Mesenchymal stem cell (in vitro differentiated cells and primary cell): Measurements from ENCODE around the gene HORMAD2. TPM values are rescaled to one million over a fixed set of nuclear protein-coding genes. Genes with fewer than 3 reads are reported as not detected.
A peak's percentile ranks its signal among the peaks of the same experiment; 100 is the strongest.

Source experiments
- DNase-seq: peaks from one replicate; pipeline ENCODE4 v3.0.0-alpha.2; 2013
- H2AFZ ChIP-seq: one replicate; pipeline ENCODE4 v1.6.1; 2013; ENCODE audit warnings: low read depth, mild to moderate bottlenecking, control low read depth, inconsistent platforms, low read length, moderate library complexity
- H2AK5ac ChIP-seq: 2 replicates; pipeline ENCODE4 v1.6.1; 2013; ENCODE audit warnings: low read length, moderate library complexity, mild to moderate bottlenecking, inconsistent platforms; ENCODE audit not compliant: severe bottlenecking
- H2BK120ac ChIP-seq: one replicate; pipeline ENCODE4 v1.6.1; 2013; ENCODE audit warnings: low read depth, mild to moderate bottlenecking, inconsistent platforms, low read length, moderate library complexity
- H2BK12ac ChIP-seq, 2 experiments: one replicate each; pipeline ENCODE4 v1.6.1; 2013; ENCODE audit warnings: inconsistent platforms in 2 of 2, low read length in 2 of 2, mild to moderate bottlenecking in 2 of 2, moderate library complexity in 2 of 2, control low read depth in 1 of 2
- H2BK15ac ChIP-seq: one replicate; pipeline ENCODE4 v1.6.1; 2013; ENCODE audit warnings: mild to moderate bottlenecking, low read depth, inconsistent platforms; ENCODE audit not compliant: poor library complexity, severe bottlenecking
- H2BK5ac ChIP-seq: 2 replicates; pipeline ENCODE4 v1.6.1; 2013; ENCODE audit warnings: low read depth, mild to moderate bottlenecking, low read length, control low read depth, inconsistent platforms; ENCODE audit not compliant: poor library complexity, severe bottlenecking
- H3K14ac ChIP-seq, 2 experiments: one replicate each; pipeline ENCODE4 v1.6.1; 2013; ENCODE audit warnings: inconsistent platforms in 2 of 2, low read length in 2 of 2, control low read depth in 1 of 2, mild to moderate bottlenecking in 1 of 2, moderate library complexity in 1 of 2
- H3K18ac ChIP-seq, 2 experiments: one replicate each; pipeline ENCODE4 v1.6.1; 2013; ENCODE audit warnings: inconsistent platforms in 2 of 2, low read length in 2 of 2, control low read depth in 1 of 2, low read depth in 1 of 2, mild to moderate bottlenecking in 1 of 2
- H3K23ac ChIP-seq, 2 experiments: one replicate each; pipeline ENCODE4 v1.6.1; 2013; ENCODE audit warnings: inconsistent platforms in 2 of 2, low read length in 2 of 2, mild to moderate bottlenecking in 2 of 2, moderate library complexity in 2 of 2, control low read depth in 1 of 2
- H3K27ac ChIP-seq: 2 replicates; pipeline ENCODE4 v1.5.1; 2013; ENCODE audit warnings: mild to moderate bottlenecking, moderate library complexity, low read length, control low read depth, inconsistent platforms; ENCODE audit not compliant: poor library complexity, severe bottlenecking
- H3K27me3 ChIP-seq, 2 experiments: 2 replicates each; pipeline versions ENCODE4 v1.6.1 to v1.7.0; 2013; ENCODE audit warnings: low read length in 2 of 2, mild to moderate bottlenecking in 2 of 2, moderate library complexity in 2 of 2, control low read depth in 1 of 2, inconsistent platforms in 1 of 2; ENCODE audit not compliant: control insufficient read depth in 1 of 2, insufficient read depth in 1 of 2
- H3K36me3 ChIP-seq, 2 experiments: 2 replicates each; pipeline versions ENCODE4 v1.6.1 to v1.7.0; 2013; ENCODE audit warnings: low read length in 2 of 2, control low read depth in 1 of 2, inconsistent platforms in 1 of 2, low read depth in 1 of 2, mild to moderate bottlenecking in 1 of 2; ENCODE audit not compliant: insufficient read depth in 2 of 2, control insufficient read depth in 1 of 2
- H3K4ac ChIP-seq, 2 experiments: one replicate each; pipeline ENCODE4 v1.6.1; 2013; ENCODE audit warnings: inconsistent platforms in 2 of 2, low read length in 2 of 2, mild to moderate bottlenecking in 2 of 2, moderate library complexity in 2 of 2, control low read depth in 1 of 2, low read depth in 1 of 2
- H3K4me1 ChIP-seq: 2 replicates; pipeline ENCODE4 v1.6.1; 2013; ENCODE audit warnings: low read depth, low read length, control low read depth; ENCODE audit not compliant: control insufficient read depth, insufficient read depth
- H3K4me2 ChIP-seq: 2 replicates; pipeline ENCODE4 v1.6.1; 2013; ENCODE audit warnings: low read length, mild to moderate bottlenecking, inconsistent platforms; ENCODE audit not compliant: poor library complexity, severe bottlenecking
- H3K4me3 ChIP-seq, 2 experiments: 2 replicates each; pipeline versions ENCODE4 v1.5.1 to v1.7.0; 2013; ENCODE audit warnings: low read length in 2 of 2, mild to moderate bottlenecking in 2 of 2, control low read depth in 1 of 2, low read depth in 1 of 2; ENCODE audit not compliant: insufficient read depth in 1 of 2
- H3K79me1 ChIP-seq: replicated peaks from 2 replicates; pipeline ENCODE4 v1.6.1; 2013; ENCODE audit warnings: mild to moderate bottlenecking, control low read depth, low read length, inconsistent platforms; ENCODE audit not compliant: poor library complexity, severe bottlenecking
- H3K9ac ChIP-seq: 2 replicates; pipeline ENCODE4 v1.7.0; 2013; ENCODE audit warnings: mild to moderate bottlenecking, low read length, moderate library complexity
- H3K9me3 ChIP-seq: 2 replicates; pipeline ENCODE4 v1.7.0; 2013; ENCODE audit warnings: mild to moderate bottlenecking, low read length; ENCODE audit not compliant: control insufficient read depth
- H4K8ac ChIP-seq: one replicate; pipeline ENCODE4 v1.6.1; 2013; ENCODE audit warnings: inconsistent platforms, mild to moderate bottlenecking, low read length, moderate library complexity
- H4K91ac ChIP-seq: one replicate; pipeline ENCODE4 v1.6.1; 2013; ENCODE audit warnings: mild to moderate bottlenecking, low read length, inconsistent platforms
- WGBS: methylation state at CpG from one replicate; pipeline ENCODE4 v1.1.7; 2013; ENCODE audit warnings: mixed read lengths; 5-methylcytosine and 5-hydroxymethylcytosine counted together
- polyA plus RNA-seq, 2 experiments: library from polyadenylated mRNA; stranded (reverse); fragments of 200-250 nt; gene quantifications; one replicate each; pipeline ENCODE4 v1.2.3, GENCODE V29; 2013

HORMAD2 gene
- not detected for polyA plus RNA-seq (2013, experiment 1 of 2)
- polyA plus RNA-seq (2013, experiment 2 of 2), result not detected

GRCh38 chr22:30079952-30080533, at the start of gene HORMAD2:
Gene HORMAD2, plus strand, starts transcription at chr22:30080464. Its CDS starts 13,489 bp downstream, at chr22:30093953.
- no peak within 1 kb of the TSS for H2AK5ac ChIP-seq
- H3K4me1 ChIP-seq, result peaks cover 3% of the 10 kb centered on the region

GRCh38 chr22:30031328-30031727, 48.9 kb upstream of the HORMAD2 start:
- H3K4ac ChIP-seq, result no peak overlapping the region

More at GRCh38 chr22:30079952-30080533, at the start of gene HORMAD2:
- no peaks in the 10 kb centered on the region for H3K9me3 ChIP-seq
- peaks cover 8 to 20% of the 10 kb centered on the region in 2 experiments for H3K27me3 ChIP-seq
- no peak within 1 kb of the TSS for H4K91ac ChIP-seq
- no peaks in the 10 kb centered on the region for H3K79me1 ChIP-seq
- H3K27ac ChIP-seq, result no peak within 1 kb of the TSS
- H3K14ac ChIP-seq, result no peak within 1 kb of the TSS
- peak within 1 kb of the TSS; percentile 36 for H2AFZ ChIP-seq
- no peak within 1 kb of the TSS for H3K4ac ChIP-seq
- H3K4me3 ChIP-seq, result peak within 1 kb of the TSS in 1 of 2 experiments; percentile 51
- H4K8ac ChIP-seq, result peak within 1 kb of the TSS; percentile 90
- H3K36me3 ChIP-seq, result no peaks in the 10 kb centered on the region
- H2BK5ac ChIP-seq, result no peak within 1 kb of the TSS
- WGBS, result 25% methylated on average over 52 of the region's 53 CpGs
- no peak within 1 kb of the TSS for H2BK120ac ChIP-seq
- no peak within 1 kb of the TSS for H3K4me2 ChIP-seq
- peak within 1 kb of the TSS in 1 of 2 experiments; percentile 9 for H3K18ac ChIP-seq
- no peak within 1 kb of the TSS for H3K23ac ChIP-seq
- H2BK12ac ChIP-seq, result no peak within 1 kb of the TSS
- peak; percentile 32 for DNase-seq
- peak within 1 kb of the TSS; percentile 67 for H3K9ac ChIP-seq
- H2BK15ac ChIP-seq, result no peak within 1 kb of the TSS

GRCh38 chr22:30031764-30032455, 48.4 kb upstream of the HORMAD2 start:
- Histone ChIP-seq H2BK120ac (no peak overlapping the region), H3K36me3 (peaks cover 26 to 37% of the 10 kb centered on the region in 2 experiments), H2BK15ac (no peak overlapping the region)

More at GRCh38 chr22:30031328-30031727, 48.9 kb upstream of the HORMAD2 start:
- Histone ChIP-seq H3K79me1 (peaks cover 12% of the 10 kb centered on the region), H3K23ac (no peak overlapping the region), H4K91ac (no peak overlapping the region), H2BK5ac (no peak overlapping the region), H3K9ac (no peak overlapping the region), H2BK15ac (no peak overlapping the region), H3K36me3 (peaks cover 32 to 43% of the 10 kb centered on the region in 2 experiments), H3K27me3 (no peaks in the 10 kb centered on the region), H3K4me1 (peaks cover 9% of the 10 kb centered on the region), H3K9me3 (no peaks in the 10 kb centered on the region), H3K14ac (no peak overlapping the region), H2AK5ac (no peak overlapping the region), H4K8ac (no peak overlapping the region), H3K4me3 (no peak overlapping the region), H3K18ac (no peak overlapping the region), H2BK12ac (no peak overlapping the region), H3K27ac (no peak overlapping the region), H2AFZ (no peak overlapping the region), H3K4me2 (no peak overlapping the region), H2BK120ac (no peak overlapping the region)
- WGBS, result 100% methylated on average over 3 of the region's 3 CpGs
- no peak for DNase-seq

GRCh38 chr22:30033137-30033536, 47.1 kb upstream of the HORMAD2 start:
- Histone ChIP-seq H3K79me1 (peaks cover 2% of the 10 kb centered on the region), H3K9ac (no peak overlapping the region), H3K36me3 (peaks cover 14 to 29% of the 10 kb centered on the region in 2 experiments), H2AK5ac (no peak overlapping the region), H4K91ac (no peak overlapping the region), H3K4me3 (no peak overlapping the region), H2BK120ac (no peak overlapping the region), H4K8ac (no peak overlapping the region), H3K23ac (no peak overlapping the region), H2AFZ (no peak overlapping the region), H3K14ac (no peak overlapping the region), H3K4me2 (no peak overlapping the region), H2BK12ac (no peak overlapping the region), H2BK5ac (no peak overlapping the region), H3K27me3 (no peaks in the 10 kb centered on the region), H2BK15ac (no peak overlapping the region), H3K9me3 (no peaks in the 10 kb centered on the region), H3K4me1 (peaks cover 13% of the 10 kb centered on the region), H3K27ac (no peak overlapping the region), H3K18ac (no peak overlapping the region), H3K4ac (no peak overlapping the region)
- WGBS, result 96% methylated on average over 4 of the region's 4 CpGs
- DNase-seq, result no peak

More at GRCh38 chr22:30031764-30032455, 48.4 kb upstream of the HORMAD2 start:
- Histone ChIP-seq H2AK5ac (no peak overlapping the region), H3K23ac (no peak overlapping the region), H3K27ac (no peak overlapping the region), H3K9me3 (no peaks in the 10 kb centered on the region), H4K91ac (no peak overlapping the region), H3K18ac (no peak overlapping the region), H3K4me3 (no peak overlapping the region), H3K4ac (no peak overlapping the region), H2AFZ (no peak overlapping the region), H3K4me1 (peaks cover 12% of the 10 kb centered on the region), H3K9ac (no peak overlapping the region), H2BK12ac (no peak overlapping the region), H3K14ac (no peak overlapping the region), H4K8ac (no peak overlapping the region), H3K79me1 (peaks cover 9% of the 10 kb centered on the region), H2BK5ac (no peak overlapping the region), H3K4me2 (no peak overlapping the region), H3K27me3 (no peaks in the 10 kb centered on the region)
- WGBS, result 100% methylated on average over 1 of the region's 2 CpGs
- no peak for DNase-seq
